Frontal cortex (tissue), 4 donors: ENCODE results near the gene RPL9. TPM values are rescaled to one million over a fixed set of nuclear protein-coding genes. Genes with fewer than 3 reads are reported as not detected.
"Not testable (repeated sequence)": the region's sequence is repeated elsewhere in the genome, so short reads cannot be mapped to it uniquely, and the experiment has no call there.

Source experiments
- DNase-seq, 2 donors: peaks; one replicate each; pipeline ENCODE4 v3.0.0; 2012; ENCODE audit warnings: low spot score in 2 of 2
- FAIRE-seq: peaks from 2 replicates; lab custom pipeline; 2012; peaks lifted over from hg19 to GRCh38; lab: Jason Lieb, UNC
- small RNA-seq: library from RNA; depleted of rRNA; stranded (forward); fragments of <200 nt; gene quantifications from one replicate; pipeline ENCODE3, GENCODE V24; 2014
- total RNA-seq: library from RNA; depleted of rRNA; stranded (reverse); fragments of >200 nt; gene quantifications from one replicate; pipeline ENCODE4 v1.2.3, GENCODE V29; 2014
- donor health status: control.
- donor health status: control.
- donor health status: control.

Gene RPL9
- total RNA-seq, 1 donor from 2014 or later = 5,917 TPM

- FAIRE-seq = no peak
- DNase-seq = no peak
Observed at GRCh38 chr4:39433878-39434492, 24.7 kb downstream of the RPL9 start.

GRCh38 chr4:39429476-39430334, 29.0 kb downstream of the RPL9 start:
- DNase-seq (no peak), FAIRE-seq (no peak)

GRCh38 chr4:39427520-39428114, 31.1 kb downstream of the RPL9 start:
- DNase-seq = no peak

GRCh38 chr4:39426728-39427127, 32.0 kb downstream of the RPL9 start:
- DNase-seq (no peak), FAIRE-seq (no peak)

More at GRCh38 chr4:39427520-39428114, 31.1 kb downstream of the RPL9 start:
- no peak for FAIRE-seq

- DNase-seq, FAIRE-seq: not testable (repeated sequence)
Observed at GRCh38 chr4:39425297-39425696, 33.4 kb downstream of the RPL9 start.

- no peak for FAIRE-seq
Observed at GRCh38 chr4:39422247-39422646, 36.5 kb downstream of the RPL9 start.

GRCh38 chr4:39415678-39416283, 42.9 kb downstream of the RPL9 start:
- DNase-seq (no peak), FAIRE-seq (no peak)

More at GRCh38 chr4:39422247-39422646, 36.5 kb downstream of the RPL9 start:
- no peak for DNase-seq

- not testable (repeated sequence) for DNase-seq, FAIRE-seq
Observed at GRCh38 chr4:39411561-39411960, 47.2 kb downstream of the RPL9 start.

- DNase-seq (no peak), FAIRE-seq (no peak)
Observed at GRCh38 chr4:39410415-39410814, 48.3 kb downstream of the RPL9 start.

- FAIRE-seq = no peak
- DNase-seq = no peak
Observed at GRCh38 chr4:39407584-39407885, 51.2 kb downstream of the RPL9 start.

GRCh38 chr4:39406763-39407583, 51.7 kb downstream of the RPL9 start, which contains the start of gene KLB:
TSS of gene KLB (plus strand) at chr4:39406930. CDS start at chr4:39406950, 20 bp downstream.
- FAIRE-seq (no peak), DNase-seq (no peak)

Small RNA genes lying within 50 kb of the gene (small RNA-seq; reads per million reads assigned to genes)
- gene MIR5591 (not detected), gene RF00019 (not detected)

Other genes starting within 250 kb of the RPL9 start
- gene RFC1, start 92.6 kb downstream of the RPL9 start, total RNA-seq = 55.0 TPM
- gene KLB, start 52.0 kb downstream of the RPL9 start, total RNA-seq = under 0.01 TPM
- 7.7 TPM for gene LIAS, start 134 bp upstream of the RPL9 start, total RNA-seq
- gene UGDH, start 68.5 kb upstream of the RPL9 start, total RNA-seq = 38.7 TPM
- gene SMIM14, start 179.9 kb upstream of the RPL9 start, total RNA-seq = 70.9 TPM
- 93.8 TPM for gene UBE2K, start 239.2 kb upstream of the RPL9 start, total RNA-seq